IPS DF 4.7 (cell line): ENCODE data around the gene FAM171A1.
"Not testable (repeated sequence)": the region's sequence is repeated elsewhere in the genome, so short reads cannot be mapped to it uniquely, and the experiment has no call there.

Experiments used
- DNase-seq: peaks from one replicate; pipeline ENCODE4 v3.0.0-alpha.2; 2013; ENCODE audit warnings: low spot score; ENCODE audit errors: extremely low read depth

Gene FAM171A1

GRCh38 chr10:15320118-15320517 lies 51.0 kb downstream of the FAM171A1 start:
- no peak for DNase-seq

DNA sequence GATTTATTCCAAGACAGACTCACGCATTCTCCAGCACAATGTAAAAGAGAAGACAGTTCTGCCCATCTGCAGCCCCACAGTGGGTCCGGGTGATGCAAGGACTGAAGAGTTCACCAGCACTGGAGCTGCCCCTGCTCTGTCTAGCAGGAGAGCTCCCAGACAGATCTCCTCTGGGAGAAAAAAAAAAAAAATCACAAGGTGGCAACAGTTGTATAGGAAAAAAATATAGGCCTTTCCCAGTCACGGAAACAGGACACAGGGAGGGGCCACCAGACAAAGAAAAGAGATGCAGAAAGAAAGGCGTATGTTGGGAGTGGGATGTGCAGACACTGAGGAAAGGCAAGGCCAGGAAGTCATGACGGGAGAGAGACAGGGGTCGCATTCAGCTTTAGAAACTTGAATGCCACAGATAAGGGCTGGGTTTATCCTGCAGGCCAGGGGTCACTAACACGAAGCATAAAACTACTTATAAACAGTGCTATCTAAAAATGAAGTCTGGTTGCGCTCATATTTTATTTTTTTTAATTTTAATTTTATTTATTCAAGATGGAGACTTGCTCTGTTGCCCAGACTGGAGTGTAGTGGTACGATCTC lies 54.1 kb downstream of the FAM171A1 start:
- DNase-seq = no peak

DNA sequence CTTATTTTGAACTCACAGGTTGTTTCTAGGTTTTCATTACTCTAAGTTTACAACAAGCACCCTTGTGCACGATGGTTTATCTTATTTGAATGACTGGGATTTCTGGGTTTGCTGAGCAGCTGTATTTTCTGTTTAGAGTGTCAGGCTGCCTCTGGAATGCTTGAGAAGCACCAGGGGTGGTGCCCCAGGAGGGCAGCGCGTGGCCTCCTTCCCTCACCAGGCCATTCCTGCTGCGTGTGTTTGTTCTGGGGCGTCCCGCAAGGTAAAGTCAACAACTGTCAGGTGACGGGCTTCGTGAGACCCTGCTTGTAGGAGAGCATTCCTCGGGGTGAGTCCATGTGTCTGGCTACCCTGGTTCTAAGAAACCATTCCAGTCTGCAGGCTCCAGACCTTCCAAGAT lies 54.9 kb downstream of the FAM171A1 start:
- no peak for DNase-seq

- DNase-seq = no peak
Observed at GRCh38 chr10:15315286-15315685, 55.8 kb downstream of the FAM171A1 start.

- DNase-seq = no peak
Observed at GRCh38 chr10:15314482-15315045, 56.5 kb downstream of the FAM171A1 start.

- DNase-seq = no peak
Observed at GRCh38 chr10:15313843-15314242, 57.2 kb downstream of the FAM171A1 start.

DNA sequence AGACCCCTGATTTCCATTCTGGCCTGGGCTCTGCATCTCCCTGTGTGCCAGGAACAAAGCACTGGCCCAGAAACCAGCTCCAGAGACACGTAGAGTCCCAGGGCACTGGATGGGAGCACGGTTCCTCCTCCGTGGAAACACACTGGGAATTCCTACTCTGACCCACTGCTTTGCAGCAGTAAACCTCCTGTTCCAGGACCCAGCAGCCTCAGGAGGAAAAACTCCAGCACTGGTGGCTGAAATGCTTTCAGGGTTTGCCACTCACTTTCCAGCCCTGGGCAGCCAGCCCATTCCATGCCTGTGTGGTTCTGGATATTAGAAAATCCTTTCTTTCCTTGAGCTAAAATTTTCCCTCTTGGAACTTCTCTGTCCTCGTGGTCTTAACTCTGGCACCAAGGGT lies 58.0 kb downstream of the FAM171A1 start:
- DNase-seq = no peak

GRCh38 chr10:15311569-15312280 lies 59.4 kb downstream of the FAM171A1 start:
- no peak for DNase-seq

- no peak for DNase-seq
Observed at GRCh38 chr10:15310776-15311568, 60.1 kb downstream of the FAM171A1 start.

GRCh38 chr10:15309221-15309620 lies 61.9 kb downstream of the FAM171A1 start:
- no peak for DNase-seq

GRCh38 chr10:15306735-15307280 lies 64.3 kb downstream of the FAM171A1 start:
- DNase-seq = no peak

- no peak for DNase-seq
Observed at GRCh38 chr10:15305634-15306033, 65.5 kb downstream of the FAM171A1 start.

- DNase-seq = no peak
Observed at GRCh38 chr10:15305161-15305560, 65.9 kb downstream of the FAM171A1 start.

- DNase-seq = not testable (repeated sequence)
Observed at GRCh38 chr10:15302188-15302956, 68.7 kb downstream of the FAM171A1 start.

DNA sequence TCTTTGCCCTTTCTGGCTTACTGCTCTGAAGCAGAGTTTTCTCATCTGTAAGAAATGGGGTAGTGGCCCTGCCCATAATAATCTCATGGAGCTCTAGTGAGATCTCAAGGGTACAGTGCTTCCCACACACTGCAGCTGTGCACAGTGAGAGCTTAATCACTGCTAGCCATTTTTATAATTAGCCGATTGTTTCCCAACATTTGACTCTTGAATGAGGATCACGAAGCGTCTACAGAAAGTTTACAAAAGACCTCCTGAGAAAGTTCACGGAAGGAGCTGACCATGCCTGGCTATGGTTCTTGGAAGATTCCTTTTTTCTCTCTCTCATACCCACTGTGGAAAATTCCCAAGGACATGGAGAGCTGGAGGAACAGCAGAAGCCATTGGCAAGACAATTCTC lies 70.4 kb downstream of the FAM171A1 start:
- DNase-seq = no peak

DNA sequence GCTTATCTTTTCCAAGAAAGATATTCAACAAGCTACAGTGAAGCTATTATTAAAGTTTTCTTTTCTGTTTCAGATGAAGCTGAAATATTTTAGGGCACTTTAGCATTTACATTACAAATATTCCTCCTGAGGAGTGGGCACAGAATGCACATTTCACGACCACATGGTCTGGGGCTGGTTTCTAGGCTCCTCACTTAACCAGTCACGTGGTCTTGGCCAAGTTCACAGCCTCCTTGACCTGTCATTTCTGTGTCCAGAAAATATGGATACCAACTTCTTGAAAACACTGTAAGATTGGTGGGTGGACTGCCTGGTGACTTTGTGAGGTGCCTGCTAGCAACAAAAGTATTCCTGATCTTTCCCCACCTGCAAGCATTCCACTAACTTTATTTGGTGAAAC lies 70.9 kb downstream of the FAM171A1 start:
- no peak for DNase-seq

DNA sequence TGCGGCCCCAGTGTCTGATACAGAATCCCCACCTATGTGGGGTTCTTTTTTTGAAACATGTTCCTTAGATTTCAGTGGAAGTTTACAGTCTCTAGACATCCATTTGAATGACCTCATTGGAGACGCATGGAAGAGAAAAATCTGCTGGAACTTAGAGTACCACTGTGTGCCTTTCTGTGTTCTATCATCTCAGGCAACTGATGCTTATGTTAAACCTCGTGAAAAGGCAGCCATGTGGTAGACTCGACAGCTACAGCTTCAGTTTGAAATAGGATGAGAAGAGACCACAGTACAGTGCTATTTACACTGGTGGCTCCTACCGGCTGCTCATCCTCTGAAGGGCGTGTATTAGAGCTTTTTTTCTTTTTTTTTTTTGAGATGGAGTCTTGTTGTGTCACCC lies 74.4 kb downstream of the FAM171A1 start:
- DNase-seq = no peak

GRCh38 chr10:15295537-15296325 lies 75.4 kb downstream of the FAM171A1 start:
- no peak for DNase-seq

DNA sequence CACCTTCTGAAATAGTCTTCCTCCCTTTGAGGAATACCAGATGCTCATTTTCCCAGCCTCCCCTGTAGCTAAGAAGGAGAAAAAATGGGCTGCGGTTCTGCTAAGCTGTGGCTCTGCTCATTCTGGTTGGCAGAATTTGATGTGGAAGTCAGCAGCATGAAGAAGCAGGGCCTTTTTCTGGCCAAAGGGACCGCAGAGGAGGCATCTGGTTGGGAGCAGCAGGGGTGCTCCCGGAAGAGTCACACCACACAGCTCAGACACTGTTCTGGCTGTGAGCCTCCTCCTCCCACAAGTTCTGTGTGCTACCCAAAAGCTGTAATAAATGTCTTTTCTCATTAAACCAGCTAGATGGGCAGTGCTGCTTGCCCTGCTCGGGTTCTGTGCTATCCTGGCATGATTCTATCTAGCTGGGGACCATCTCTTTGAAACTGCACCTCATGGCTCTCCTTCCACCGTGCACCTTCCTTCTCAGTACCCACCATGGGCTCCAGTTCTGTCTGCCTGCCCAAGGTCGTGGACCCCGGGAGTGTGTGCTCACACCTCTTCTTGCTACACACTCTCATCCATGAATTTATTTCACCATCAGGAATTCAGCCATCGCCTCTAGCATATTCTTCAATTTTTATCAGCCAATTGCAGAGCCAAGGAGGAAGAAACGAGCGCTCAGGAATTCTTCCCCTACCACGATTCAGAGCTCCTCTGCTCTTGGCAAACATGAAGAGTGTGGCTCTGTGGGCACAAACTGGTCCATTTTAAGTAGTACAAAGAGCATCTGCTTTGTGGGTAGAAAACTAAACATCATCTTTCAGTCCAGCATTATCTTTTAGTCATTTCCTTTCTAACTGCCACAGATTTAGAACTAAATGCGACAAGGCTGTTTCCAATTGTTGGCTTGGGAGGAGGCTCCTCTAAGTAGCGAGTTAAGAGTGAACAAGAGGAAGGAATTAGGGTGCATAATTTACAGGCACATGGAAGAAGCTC lies 76.9 kb downstream of the FAM171A1 start:
- DNase-seq = no peak
